K562 (cell line): Measurements from ENCODE around the gene SEMA6C. TPM values are rescaled to one million over a fixed set of nuclear protein-coding genes. Genes with fewer than 3 reads are reported as not detected.

Source experiments
- BCLAF1 ChIP-seq, 2 experiments: fragments of 450-650 bp in 1 of 2; IDR thresholded peaks; 2 replicates each; pipeline ENCODE4 v1.6.1; 2011 to 2017; ENCODE audit warnings: low read depth in 2 of 2, antibody characterized with exemption in 1 of 2, borderline replicate concordance in 1 of 2, low read length in 1 of 2, mild to moderate bottlenecking in 1 of 2, mixed read lengths in 1 of 2; ENCODE audit not compliant: control insufficient read depth in 1 of 2
- CREB3 ChIP-seq: fragments of 450-650 bp; conservative IDR thresholded peaks from 2 replicates; pipeline ENCODE4 v1.6.1; 2016; ENCODE audit warnings: missing genetic modification characterization, low read depth, mild to moderate bottlenecking, missing compliant biosample characterization, moderate library complexity
- ELK1 ChIP-seq: sonication (generic); formaldehyde crosslinking; IDR thresholded peaks from 2 replicates; pipeline ENCODE4 v1.8.1; 2022; ENCODE audit warnings: missing genetic modification reagents
- KLF10 ChIP-seq: fragments of 250-450 bp; sonication (Bioruptor Pico); IDR thresholded peaks from 2 replicates; pipeline ENCODE4 v1.6.1; 2021; ENCODE audit warnings: matching md5 sums
- MGA ChIP-seq: fragments of 450-650 bp; IDR thresholded peaks from 2 replicates; pipeline ENCODE4 v1.6.1; 2016; ENCODE audit warnings: mild to moderate bottlenecking, moderate library complexity
- NCOR1 ChIP-seq: fragments of 450-650 bp; IDR thresholded peaks from 2 replicates; pipeline ENCODE4 v1.6.1; 2016; ENCODE audit warnings: mild to moderate bottlenecking, moderate library complexity
- UBTF ChIP-seq, 2 experiments: IDR thresholded peaks; 2 replicates each; pipeline ENCODE4 v1.6.1; 2012; ENCODE audit warnings: improper control_type of control experiment in 2 of 2, low read depth in 2 of 2, low read length in 2 of 2, borderline replicate concordance in 1 of 2
- polyA plus RNA-seq, 8 experiments: library from polyadenylated mRNA; depleted of rRNA in 4 of 8; stranded (reverse) in 5 of 8; unstranded in 3 of 8; fragments of >200 nt; fragmentation: Nextera tagmentation in 2 of 8; fragmentation: Illumina TruSeq in 1 of 8; extraction: Ambion mirVana in 2 of 8; extraction: Trizol in 1 of 8; gene quantifications; 2 replicates each; pipeline versions ENCODE4 v1.2.1 to v1.2.3, GENCODE V29; 2011 to 2014; ENCODE audit warnings: inconsistent platforms in 1 of 8, missing spikeins in 1 of 8
- total RNA-seq, 7 experiments: library from RNA; depleted of rRNA in 6 of 7; stranded (reverse); fragments of >200 nt in 6 of 7; fragmentation: Illumina TruSeq in 2 of 7; extraction: Trizol in 2 of 7; gene quantifications; 2 replicates each; pipeline versions ENCODE4 v1.2.1 to v1.2.3, GENCODE V29; 2011 to 2021; ENCODE audit warnings: low replicate concordance in 1 of 7

The SEMA6C gene
- total and polyA plus RNA-seq, 9 of the 15 experiments (the other 6 are each of a cell fraction or from before 2014, with no cell fraction given), result 0.03 to 4.6 (median 0.95) TPM

GRCh38 chr1:151165281-151165737 is 18.9 kb upstream of the SEMA6C start (continued):
- TF ChIP-seq UBTF (IDR thresholded peaks at IDR 0.05; ENCODE audit: borderline replicate concordance in 1 of 2, low read depth in 2 of 2, low read length in 2 of 2) (no peak), MGA (no peak), ELK1 (CRISPR knock-in tag) (no peak), BCLAF1 (IDR thresholded peaks at IDR 0.05; ENCODE audit: borderline replicate concordance in 1 of 2, control insufficient read depth in 1 of 2, low read depth in 2 of 2, low read length in 1 of 2) (peak in 1 of 2 experiments; percentile 64; a peak in 1 of 4 replicates), NCOR1 (no peak), CREB3 (tag) (no peak), KLF10 (CRISPR knock-in tag) (no peak)
